Measurements from ENCODE around the gene CTNNA3.

CTNNA3 gene

GRCh38 chr10:66869635-66870034 lies 826.4 kb downstream of the CTNNA3 start:
- Histone ChIP-seq H3K9me2 (replicated peaks; ENCODE audit: control insufficient read depth, low read length) (no peaks in the 10 kb centered on the region), H3K4me2 (ENCODE audit: low read length) (no peak overlapping the region), H3K27ac (ENCODE audit: low read depth, low read length) (no peak overlapping the region), H3K79me2 (ENCODE audit: control insufficient read depth, low read length) (no peaks in the 10 kb centered on the region), H3K4me1 (ENCODE audit: control insufficient read depth, low read length) (no peaks in the 10 kb centered on the region), H3K9me3 (ENCODE audit: control insufficient read depth, insufficient read depth, low read length) (no peaks in the 10 kb centered on the region), H4K20me1 (ENCODE audit: control insufficient read depth, insufficient read depth, low read depth, low read length) (no peaks in the 10 kb centered on the region), H3K27me3 (ENCODE audit: control insufficient read depth, low read length) (no peaks in the 10 kb centered on the region), H3F3A (ENCODE audit: control insufficient read depth, insufficient read depth) (no peaks in the 10 kb centered on the region), H3K4me3 (ENCODE audit: low read length) (no peak overlapping the region), H3K36me3 (ENCODE audit: control insufficient read depth, low read length) (no peaks in the 10 kb centered on the region)
- TF ChIP-seq EZH2phosphoT487 (IDR thresholded peaks at IDR 0.05; ENCODE audit: borderline replicate concordance, low read length), result no peak
- TF ChIP-seq, protein P1, sequence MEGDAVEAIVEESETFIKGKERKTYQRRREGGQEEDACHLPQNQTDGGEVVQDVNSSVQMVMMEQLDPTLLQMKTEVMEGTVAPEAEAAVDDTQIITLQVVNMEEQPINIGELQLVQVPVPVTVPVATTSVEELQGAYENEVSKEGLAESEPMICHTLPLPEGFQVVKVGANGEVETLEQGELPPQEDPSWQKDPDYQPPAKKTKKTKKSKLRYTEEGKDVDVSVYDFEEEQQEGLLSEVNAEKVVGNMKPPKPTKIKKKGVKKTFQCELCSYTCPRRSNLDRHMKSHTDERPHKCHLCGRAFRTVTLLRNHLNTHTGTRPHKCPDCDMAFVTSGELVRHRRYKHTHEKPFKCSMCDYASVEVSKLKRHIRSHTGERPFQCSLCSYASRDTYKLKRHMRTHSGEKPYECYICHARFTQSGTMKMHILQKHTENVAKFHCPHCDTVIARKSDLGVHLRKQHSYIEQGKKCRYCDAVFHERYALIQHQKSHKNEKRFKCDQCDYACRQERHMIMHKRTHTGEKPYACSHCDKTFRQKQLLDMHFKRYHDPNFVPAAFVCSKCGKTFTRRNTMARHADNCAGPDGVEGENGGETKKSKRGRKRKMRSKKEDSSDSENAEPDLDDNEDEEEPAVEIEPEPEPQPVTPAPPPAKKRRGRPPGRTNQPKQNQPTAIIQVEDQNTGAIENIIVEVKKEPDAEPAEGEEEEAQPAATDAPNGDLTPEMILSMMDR (IDR thresholded peaks at IDR 0.05; ENCODE audit: low read depth, low read length, poor library complexity, severe bottlenecking), result no peak

GRCh38 chr10:66862687-66863258 lies 833.2 kb downstream of the CTNNA3 start:
- Histone ChIP-seq H3F3A (ENCODE audit: control insufficient read depth, insufficient read depth) (no peaks in the 10 kb centered on the region), H3K79me2 (ENCODE audit: control insufficient read depth, low read length) (no peaks in the 10 kb centered on the region), H3K27me3 (ENCODE audit: control insufficient read depth, low read length) (no peaks in the 10 kb centered on the region), H3K4me1 (ENCODE audit: control insufficient read depth, low read length) (no peaks in the 10 kb centered on the region), H3K27ac (ENCODE audit: low read depth, low read length) (no peak overlapping the region), H4K20me1 (ENCODE audit: control insufficient read depth, insufficient read depth, low read depth, low read length) (no peaks in the 10 kb centered on the region), H3K36me3 (ENCODE audit: control insufficient read depth, low read length) (no peaks in the 10 kb centered on the region), H3K4me3 (ENCODE audit: low read length) (no peak overlapping the region), H3K9me3 (ENCODE audit: control insufficient read depth, insufficient read depth, low read length) (no peaks in the 10 kb centered on the region), H3K9me2 (replicated peaks; ENCODE audit: control insufficient read depth, low read length) (no peaks in the 10 kb centered on the region), H3K4me2 (ENCODE audit: low read length) (no peak overlapping the region)
- TF ChIP-seq EZH2phosphoT487 (IDR thresholded peaks at IDR 0.05; ENCODE audit: borderline replicate concordance, low read length), result no peak
- TF ChIP-seq, protein P1 (IDR thresholded peaks at IDR 0.05; ENCODE audit: low read depth, low read length, poor library complexity, severe bottlenecking), result no peak

- Histone ChIP-seq H3K4me2 (ENCODE audit: low read length) (no peak overlapping the region), H3K27me3 (ENCODE audit: control insufficient read depth, low read length) (no peaks in the 10 kb centered on the region), H3F3A (ENCODE audit: control insufficient read depth, insufficient read depth) (no peaks in the 10 kb centered on the region), H3K27ac (ENCODE audit: low read depth, low read length) (no peak overlapping the region), H3K4me1 (ENCODE audit: control insufficient read depth, low read length) (no peaks in the 10 kb centered on the region), H3K9me3 (ENCODE audit: control insufficient read depth, insufficient read depth, low read length) (no peaks in the 10 kb centered on the region), H4K20me1 (ENCODE audit: control insufficient read depth, insufficient read depth, low read depth, low read length) (no peaks in the 10 kb centered on the region), H3K79me2 (ENCODE audit: control insufficient read depth, low read length) (no peaks in the 10 kb centered on the region), H3K36me3 (ENCODE audit: control insufficient read depth, low read length) (no peaks in the 10 kb centered on the region), H3K9me2 (replicated peaks; ENCODE audit: control insufficient read depth, low read length) (no peaks in the 10 kb centered on the region), H3K4me3 (ENCODE audit: low read length) (no peak overlapping the region)
- no peak for TF ChIP-seq EZH2phosphoT487 (IDR thresholded peaks at IDR 0.05; ENCODE audit: borderline replicate concordance, low read length)
- TF ChIP-seq, protein P1 (IDR thresholded peaks at IDR 0.05; ENCODE audit: low read depth, low read length, poor library complexity, severe bottlenecking), result no peak
Observed at GRCh38 chr10:66860376-66860945, 835.5 kb downstream of the CTNNA3 start.

Measured in DOHH2 (cell line).